ENCODE data around the gene ZC3H7A. TPM values are rescaled to one million over a fixed set of nuclear protein-coding genes. Genes with fewer than 3 reads are reported as not detected.
A peak's percentile ranks its signal among the peaks of the same experiment; 100 is the strongest.

Gene ZC3H7A
- total RNA-seq, 4 donors from 2014 or later, result 16.6 to 34.1 (median 30.2) TPM

DNA sequence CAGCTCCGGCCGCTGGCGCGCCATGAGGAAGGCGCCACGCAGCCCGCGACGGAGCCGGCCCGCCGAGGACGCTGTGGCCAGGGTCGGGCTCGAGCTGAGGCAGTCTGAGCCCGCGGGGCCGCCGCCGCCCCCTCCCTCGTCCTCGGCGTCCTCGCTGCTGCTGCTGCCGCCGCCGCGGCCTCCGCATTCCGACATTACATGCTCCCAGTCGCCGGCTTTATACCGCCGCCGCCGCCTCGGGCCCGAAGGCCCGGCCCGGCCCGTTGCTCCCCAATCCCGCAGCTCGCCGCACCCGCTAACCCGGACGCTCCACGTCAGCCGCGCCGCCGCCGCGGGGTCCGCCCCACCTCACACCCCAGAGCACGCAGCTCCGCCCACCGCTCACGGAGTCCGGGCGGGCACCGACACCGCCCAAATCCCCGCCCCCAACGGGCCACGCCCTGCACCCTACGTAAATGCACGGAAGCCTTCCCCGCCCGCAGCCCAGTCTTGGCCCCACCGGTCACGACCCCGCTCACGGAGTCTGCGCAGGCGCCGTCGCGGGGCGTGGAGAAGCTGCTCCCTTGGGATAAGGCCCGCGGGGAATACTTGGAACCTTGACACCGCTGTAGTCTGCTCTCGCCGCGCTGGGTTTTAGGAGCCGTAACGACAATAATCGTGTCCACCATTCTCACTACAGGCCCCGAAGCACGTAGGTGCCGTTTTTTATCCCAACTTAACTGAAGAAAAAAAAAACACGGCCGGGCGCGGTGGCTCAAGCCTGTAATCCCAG, 54.3 kb downstream of the ZC3H7A start, which contains the start of gene TXNDC11:
Gene TXNDC11, minus strand, starts transcription at position 322 of the 772 bp plus-strand sequence. Its CDS starts 127 bp downstream, at position 195.
- Histone ChIP-seq H3K9me3 (no peaks in the 10 kb centered on the region), H3K4me3 (peak within 1 kb of the TSS; percentile 75 to 96 (median 94)), H3K27ac (peak within 1 kb of the TSS; percentile 98 to 100 (median 99)), H3K27me3 (no peaks in the 10 kb centered on the region), H3K4me1 (peaks cover 14 to 50% (median 19%) of the 10 kb centered on the region in 3 donors), H3K36me3 (peaks cover 0 to 10% (median 0%) of the 10 kb centered on the region in 3 donors)
- peak; percentile 94 for DNase-seq
- TF ChIP-seq, protein P1, sequence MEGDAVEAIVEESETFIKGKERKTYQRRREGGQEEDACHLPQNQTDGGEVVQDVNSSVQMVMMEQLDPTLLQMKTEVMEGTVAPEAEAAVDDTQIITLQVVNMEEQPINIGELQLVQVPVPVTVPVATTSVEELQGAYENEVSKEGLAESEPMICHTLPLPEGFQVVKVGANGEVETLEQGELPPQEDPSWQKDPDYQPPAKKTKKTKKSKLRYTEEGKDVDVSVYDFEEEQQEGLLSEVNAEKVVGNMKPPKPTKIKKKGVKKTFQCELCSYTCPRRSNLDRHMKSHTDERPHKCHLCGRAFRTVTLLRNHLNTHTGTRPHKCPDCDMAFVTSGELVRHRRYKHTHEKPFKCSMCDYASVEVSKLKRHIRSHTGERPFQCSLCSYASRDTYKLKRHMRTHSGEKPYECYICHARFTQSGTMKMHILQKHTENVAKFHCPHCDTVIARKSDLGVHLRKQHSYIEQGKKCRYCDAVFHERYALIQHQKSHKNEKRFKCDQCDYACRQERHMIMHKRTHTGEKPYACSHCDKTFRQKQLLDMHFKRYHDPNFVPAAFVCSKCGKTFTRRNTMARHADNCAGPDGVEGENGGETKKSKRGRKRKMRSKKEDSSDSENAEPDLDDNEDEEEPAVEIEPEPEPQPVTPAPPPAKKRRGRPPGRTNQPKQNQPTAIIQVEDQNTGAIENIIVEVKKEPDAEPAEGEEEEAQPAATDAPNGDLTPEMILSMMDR (IDR thresholded peaks at IDR 0.05), result peak in 3 of 6 experiments; percentile 3 to 24 (median 9)
- peak in 3 of 4 donors; percentile 82 to 99 (median 98) for TF ChIP-seq POLR2A (IDR thresholded peaks at IDR 0.05)
- intact Hi-C loops (cut with DNase I), result loop anchor here (5.0 kb wide), 1 partner anchor 55 kb away; the partner anchor contains the start of gene ZC3H7A
- 0% methylated on average over 3 to 15 of the region's 96 CpGs for WGBS, 2 donors

DNA sequence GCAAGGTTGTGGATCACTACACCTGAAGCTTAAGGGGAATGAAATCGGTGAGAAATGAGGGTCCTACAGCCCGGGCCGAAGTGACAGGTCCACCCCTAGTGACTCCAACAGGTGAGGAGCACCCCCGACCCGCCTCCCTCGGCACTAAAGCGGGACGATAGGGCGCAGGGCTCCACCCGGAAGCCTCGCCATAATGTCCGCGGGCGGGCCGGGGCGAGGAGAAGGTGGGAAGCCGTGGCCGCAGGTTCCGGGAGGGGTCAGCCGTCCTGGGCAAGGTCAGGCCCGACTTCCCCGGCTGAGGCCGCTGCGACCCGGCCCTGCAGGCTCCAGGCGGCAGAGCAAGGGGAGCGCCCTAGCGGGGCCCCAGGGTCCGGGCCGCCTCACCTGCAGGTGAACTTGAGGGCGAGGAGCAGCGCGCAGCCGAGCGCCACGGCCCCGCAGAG, 54.9 kb downstream of the ZC3H7A start:
- Histone ChIP-seq H3K4me1 (peaks cover 14 to 51% (median 19%) of the 10 kb centered on the region in 3 donors), H3K9me3 (no peaks in the 10 kb centered on the region), H3K4me3 (peak overlapping the region; percentile 75 to 96 (median 94)), H3K36me3 (peaks cover 0 to 13% (median 0%) of the 10 kb centered on the region in 3 donors), H3K27me3 (no peaks in the 10 kb centered on the region), H3K27ac (peak overlapping the region; percentile 98 to 100 (median 99))
- DNase-seq, result no peak
- intact Hi-C loops (cut with DNase I), result loop anchor here (5.0 kb wide), 1 partner anchor 55 kb away; the partner anchor contains the start of gene ZC3H7A
- no peak for TF ChIP-seq POLR2A (IDR thresholded peaks at IDR 0.05)
- TF ChIP-seq, protein P1 (IDR thresholded peaks at IDR 0.05), result peak in 1 of 6 experiments; percentile 28
- WGBS, 2 donors, result 0% methylated on average over 5 of the region's 37 CpGs; no CpG with 5 or more reads in 1 of the 2 donors

DNA sequence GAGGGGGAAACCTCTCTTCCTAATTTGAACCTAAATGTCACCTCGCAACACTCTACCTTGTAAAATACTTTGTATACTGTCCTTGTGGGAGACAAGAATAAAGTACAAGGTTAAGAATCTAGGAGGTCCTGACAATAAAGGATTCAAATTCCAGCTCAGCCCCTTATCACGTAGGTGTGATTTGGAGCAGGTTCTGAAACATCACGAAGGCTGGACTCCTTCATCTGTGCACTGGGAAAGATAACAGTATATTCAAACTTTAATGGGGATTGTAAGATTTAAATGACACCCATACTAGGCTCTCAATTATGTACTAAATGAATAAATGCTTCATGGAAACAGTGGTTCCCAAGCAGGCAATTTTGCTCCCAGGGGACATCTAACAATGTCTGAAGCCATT, 56.5 kb downstream of the ZC3H7A start:
- no peak for DNase-seq
- H3K4me1 ChIP-seq, result peaks cover 14 to 61% (median 19%) of the 10 kb centered on the region in 3 donors
- H3K27ac ChIP-seq, result peak overlapping the region; percentile 22 to 99 (median 70)
- no peaks in the 10 kb centered on the region for H3K27me3 ChIP-seq
- no peaks in the 10 kb centered on the region for H3K9me3 ChIP-seq
- WGBS, 2 donors, result 46 to 49% methylated on average over 3 of the region's 3 CpGs
- H3K36me3 ChIP-seq, result peaks cover 0 to 29% (median 8%) of the 10 kb centered on the region in 3 donors
- intact Hi-C loops (cut with DNase I), result loop anchor here (5.0 kb wide), 1 partner anchor 57 kb away; the partner anchor contains the start of gene ZC3H7A
- TF ChIP-seq POLR2A (IDR thresholded peaks at IDR 0.05), result no peak
- TF ChIP-seq, protein P1 (IDR thresholded peaks at IDR 0.05), result no peak
- H3K4me3 ChIP-seq, result peak overlapping the region in 3 of 4 donors; percentile 75 to 96 (median 91)

DNA sequence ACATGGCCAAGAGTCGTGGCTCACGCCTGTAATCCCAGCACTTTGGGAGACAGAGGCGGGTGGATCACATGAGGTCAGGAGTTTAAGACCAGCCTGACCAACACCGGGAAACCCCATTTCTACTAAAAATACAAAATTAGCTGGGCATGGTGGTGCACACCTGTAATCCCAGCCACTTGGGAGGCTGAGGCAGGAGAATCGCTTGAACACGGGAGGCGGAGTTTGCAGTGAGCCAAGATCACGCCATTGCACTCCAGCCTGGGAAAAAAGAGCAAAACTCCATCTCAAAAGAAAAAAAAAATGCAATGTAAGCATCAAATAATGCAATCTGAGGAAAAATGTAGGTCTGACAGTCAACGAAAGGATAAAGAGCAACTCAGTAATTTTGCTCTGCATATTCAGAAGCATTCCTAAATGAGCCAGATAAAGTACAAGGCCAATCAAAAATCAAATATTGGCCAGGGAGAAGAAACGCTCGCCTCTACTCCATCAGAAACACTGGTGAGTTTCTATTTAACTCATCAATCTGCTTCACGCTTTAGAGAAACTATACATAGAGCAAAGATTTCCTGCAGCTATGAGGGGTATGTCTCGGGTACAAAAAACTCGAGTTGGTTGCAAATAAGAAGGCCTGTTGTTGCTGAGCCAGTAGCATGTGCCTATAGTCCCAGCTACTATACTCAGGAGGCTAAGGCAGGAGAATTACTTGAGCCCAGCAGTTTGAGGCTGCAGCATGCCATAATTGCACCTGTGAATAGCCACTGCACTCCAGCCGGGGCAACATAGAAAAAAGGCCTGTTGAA, 58.1 kb downstream of the ZC3H7A start:
- H3K27ac ChIP-seq, result no peak overlapping the region
- H3K27me3 ChIP-seq, result no peaks in the 10 kb centered on the region
- 84 to 85% methylated on average over 15 of the region's 15 CpGs for WGBS, 2 donors
- intact Hi-C loops (cut with DNase I), result no loop called here
- peaks cover 6 to 45% (median 8%) of the 10 kb centered on the region in 3 donors for H3K36me3 ChIP-seq
- TF ChIP-seq, protein P1 (IDR thresholded peaks at IDR 0.05), result no peak
- TF ChIP-seq POLR2A (IDR thresholded peaks at IDR 0.05), result no peak
- H3K4me3 ChIP-seq, result no peak overlapping the region
- DNase-seq, result no peak
- peaks cover 14 to 68% (median 19%) of the 10 kb centered on the region in 3 donors for H3K4me1 ChIP-seq
- H3K9me3 ChIP-seq, result no peaks in the 10 kb centered on the region

Measured in esophagus squamous epithelium (tissue), 5 donors.